ENCODE measurements around the gene DHRS4L2.
"Not testable (repeated sequence)": the region's sequence is repeated elsewhere in the genome, so short reads cannot be mapped to it uniquely, and the experiment has no call there.

GRCh38 chr14:24015745-24016144 is 27.0 kb downstream of the DHRS4L2 start:
- TF ChIP-seq ZFX (IDR thresholded peaks at IDR 0.05); CTCF (conservative IDR thresholded peaks at IDR 0.05): not testable (repeated sequence)
